ENCODE results near the gene RTP3.

DNA sequence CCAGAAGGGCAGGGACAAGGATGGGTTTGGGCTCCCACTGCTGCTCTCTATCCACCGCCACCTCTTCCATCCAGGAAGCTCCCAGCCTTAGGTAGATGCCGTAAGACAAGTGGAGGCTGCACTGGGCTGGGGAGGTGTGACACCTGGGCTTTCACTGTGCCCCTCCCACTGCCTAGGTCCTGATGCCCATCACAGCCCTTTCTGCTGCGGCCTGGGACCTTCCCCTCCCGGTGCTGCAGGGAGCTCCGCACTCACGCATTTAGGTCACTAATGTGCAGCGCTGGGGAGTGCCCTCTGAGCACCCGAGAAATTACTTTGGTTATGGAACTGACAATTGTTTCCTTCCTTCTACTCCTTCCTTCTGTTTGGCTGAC, 33.9 kb upstream of the RTP3 start:
- TF ChIP-seq, protein P1, sequence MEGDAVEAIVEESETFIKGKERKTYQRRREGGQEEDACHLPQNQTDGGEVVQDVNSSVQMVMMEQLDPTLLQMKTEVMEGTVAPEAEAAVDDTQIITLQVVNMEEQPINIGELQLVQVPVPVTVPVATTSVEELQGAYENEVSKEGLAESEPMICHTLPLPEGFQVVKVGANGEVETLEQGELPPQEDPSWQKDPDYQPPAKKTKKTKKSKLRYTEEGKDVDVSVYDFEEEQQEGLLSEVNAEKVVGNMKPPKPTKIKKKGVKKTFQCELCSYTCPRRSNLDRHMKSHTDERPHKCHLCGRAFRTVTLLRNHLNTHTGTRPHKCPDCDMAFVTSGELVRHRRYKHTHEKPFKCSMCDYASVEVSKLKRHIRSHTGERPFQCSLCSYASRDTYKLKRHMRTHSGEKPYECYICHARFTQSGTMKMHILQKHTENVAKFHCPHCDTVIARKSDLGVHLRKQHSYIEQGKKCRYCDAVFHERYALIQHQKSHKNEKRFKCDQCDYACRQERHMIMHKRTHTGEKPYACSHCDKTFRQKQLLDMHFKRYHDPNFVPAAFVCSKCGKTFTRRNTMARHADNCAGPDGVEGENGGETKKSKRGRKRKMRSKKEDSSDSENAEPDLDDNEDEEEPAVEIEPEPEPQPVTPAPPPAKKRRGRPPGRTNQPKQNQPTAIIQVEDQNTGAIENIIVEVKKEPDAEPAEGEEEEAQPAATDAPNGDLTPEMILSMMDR (conservative IDR thresholded peaks at IDR 0.05; ENCODE audit: low read depth, low read length) = no peak
- TF ChIP-seq BHLHE40 (IDR thresholded peaks at IDR 0.05; ENCODE audit: low read depth, low read length) = no peak
- TF ChIP-seq, protein P2, sequence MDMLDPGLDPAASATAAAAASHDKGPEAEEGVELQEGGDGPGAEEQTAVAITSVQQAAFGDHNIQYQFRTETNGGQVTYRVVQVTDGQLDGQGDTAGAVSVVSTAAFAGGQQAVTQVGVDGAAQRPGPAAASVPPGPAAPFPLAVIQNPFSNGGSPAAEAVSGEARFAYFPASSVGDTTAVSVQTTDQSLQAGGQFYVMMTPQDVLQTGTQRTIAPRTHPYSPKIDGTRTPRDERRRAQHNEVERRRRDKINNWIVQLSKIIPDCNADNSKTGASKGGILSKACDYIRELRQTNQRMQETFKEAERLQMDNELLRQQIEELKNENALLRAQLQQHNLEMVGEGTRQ (IDR thresholded peaks at IDR 0.05; ENCODE audit: low read depth, low read length) = no peak
- no peak for TF ChIP-seq POLR2A (IDR thresholded peaks at IDR 0.05; ENCODE audit: low read depth, low read length)
- no peak for TF ChIP-seq SMC3 (IDR thresholded peaks at IDR 0.05; ENCODE audit: low read depth, low read length)

Data from IMR-90 (cell line).